H1 (cell line): Measurements from ENCODE around the gene COL5A2. TPM values are rescaled to one million over a fixed set of nuclear protein-coding genes. Genes with fewer than 3 reads are reported as not detected.

ENCODE experiments used
- CTCF ChIA-PET: fragments of 300-600 bp; sonication (Branson Sonifier 250); formaldehyde crosslinking; loops from one replicate; lab custom pipeline; 2021; ENCODE audit not compliant: partially characterized antibody; lab: Charles Lee
- POLR2A ChIA-PET: fragments of 300-600 bp; sonication (Branson Sonifier 250); formaldehyde crosslinking; loops from one replicate; lab custom pipeline; 2021; ENCODE audit warnings: inconsistent platforms; ENCODE audit not compliant: partially characterized antibody; lab: Charles Lee
- DNase-seq, 2 experiments: peaks; one replicate each; pipeline versions ENCODE4 v3.0.0 to v3.0.0-alpha.2; 2010 to 2022; ENCODE audit warnings: low spot score in 2 of 2, low read depth in 1 of 2, mixed read lengths in 1 of 2
- FAIRE-seq: peaks from 2 replicates; lab custom pipeline; 2011; peaks lifted over from hg19 to GRCh38; lab: Jason Lieb, UNC
- H2AFZ ChIP-seq: 2 replicates; pipeline ENCODE4 v1.8.1; 2012; ENCODE audit warnings: low read length, inconsistent platforms
- H2AK5ac ChIP-seq: 2 replicates; pipeline ENCODE4 v1.6.1; 2013; ENCODE audit warnings: low read depth, low read length
- H2BK120ac ChIP-seq: replicated peaks from 2 replicates; pipeline ENCODE3; 2013; ENCODE audit warnings: low read depth, low read length, inconsistent platforms
- H2BK12ac ChIP-seq: 2 replicates; pipeline ENCODE4 v1.6.1; 2013; ENCODE audit warnings: low read depth, low read length
- H2BK15ac ChIP-seq: 2 replicates; pipeline ENCODE4 v1.6.1; 2013; ENCODE audit warnings: low read length
- H2BK20ac ChIP-seq: 2 replicates; pipeline ENCODE4 v1.6.1; 2013; ENCODE audit warnings: low read length
- H2BK5ac ChIP-seq: 2 replicates; pipeline ENCODE4 v1.6.1; 2013; ENCODE audit warnings: low read depth, low read length
- H3K14ac ChIP-seq: 2 replicates; pipeline ENCODE4 v1.6.1; 2013; ENCODE audit warnings: inconsistent platforms; ENCODE audit not compliant: insufficient read length
- H3K18ac ChIP-seq: 2 replicates; pipeline ENCODE4 v1.6.1; 2013; ENCODE audit warnings: low read length; ENCODE audit errors: extremely low read depth
- H3K23ac ChIP-seq: 2 replicates; pipeline ENCODE4 v1.6.1; 2013; ENCODE audit warnings: inconsistent platforms; ENCODE audit not compliant: insufficient read length
- H3K23me2 ChIP-seq: 2 replicates; pipeline ENCODE4 v1.6.1; 2013; ENCODE audit warnings: low read depth, low read length
- H3K27ac ChIP-seq: 2 replicates; pipeline ENCODE4 v1.6.1; 2011; ENCODE audit warnings: low read depth, low read length, inconsistent platforms
- H3K27me3 ChIP-seq, 4 experiments: replicated peaks in 1 of 4; 1 replicate in 1 of 4; 2 replicates in 3 of 4; pipeline versions ENCODE4 v1.6.1 to v1.8.1; 2011 to 2013; ENCODE audit warnings: low read length in 3 of 4, mild to moderate bottlenecking in 3 of 4, inconsistent platforms in 2 of 4, mixed read lengths in 2 of 4, moderate library complexity in 1 of 4; ENCODE audit not compliant: control insufficient read depth in 3 of 4, insufficient read depth in 3 of 4; ENCODE audit errors: extremely low read depth in 1 of 4
- H3K36me3 ChIP-seq, 4 experiments: 2 replicates each; pipeline versions ENCODE4 v1.6.1 to v1.8.1; 2011 to 2013; ENCODE audit warnings: mild to moderate bottlenecking in 4 of 4, low read length in 3 of 4, moderate library complexity in 2 of 4, control low read depth in 1 of 4, inconsistent platforms in 1 of 4; ENCODE audit not compliant: insufficient read depth in 4 of 4, control insufficient read depth in 2 of 4
- H3K4ac ChIP-seq: replicated peaks from 2 replicates; pipeline ENCODE3; 2013; ENCODE audit warnings: low read length, low read depth, mixed read lengths, inconsistent platforms; ENCODE audit not compliant: insufficient read length
- H3K4me1 ChIP-seq, 4 experiments: replicated peaks in 1 of 4; 1 replicate in 1 of 4; 2 replicates in 3 of 4; pipeline versions ENCODE4 v1.6.1 to v1.8.1; 2011 to 2013; ENCODE audit warnings: low read length in 3 of 4, inconsistent platforms in 2 of 4, mixed read lengths in 1 of 4; ENCODE audit not compliant: insufficient read depth in 4 of 4, control insufficient read depth in 3 of 4
- H3K4me2 ChIP-seq, 2 experiments: 2 replicates each; pipeline versions ENCODE4 v1.6.1 to v1.8.1; 2011 to 2013; ENCODE audit warnings: low read depth in 2 of 2, low read length in 2 of 2, control low read depth in 1 of 2, inconsistent platforms in 1 of 2, mild to moderate bottlenecking in 1 of 2; ENCODE audit not compliant: insufficient read depth in 1 of 2
- H3K4me3 ChIP-seq, 4 experiments: fragments of 200-600, 300-600 bp in 1 of 4; sonication (generic), shearing (Covaris generic), sonication (Bioruptor Twin) in 1 of 4; 2 replicates each; pipeline versions ENCODE4 v1.5.1 to v1.8.1; 2011 to 2016; ENCODE audit warnings: low read length in 4 of 4, low read depth in 3 of 4, control low read depth in 2 of 4, inconsistent platforms in 2 of 4, mild to moderate bottlenecking in 2 of 4, mixed read lengths in 1 of 4, moderate library complexity in 1 of 4; ENCODE audit not compliant: insufficient read depth in 2 of 4; ENCODE audit errors: extremely low read depth in 1 of 4
- H3K56ac ChIP-seq: replicated peaks from 2 replicates; pipeline ENCODE3; 2013; ENCODE audit warnings: low read depth, mild to moderate bottlenecking, mixed read lengths, low read length, inconsistent platforms; ENCODE audit not compliant: insufficient read length
- H3K79me1 ChIP-seq: 2 replicates; pipeline ENCODE4 v1.6.1; 2013; ENCODE audit warnings: low read depth, low read length, control low read depth
- H3K79me2 ChIP-seq, 2 experiments: 2 replicates each; pipeline versions ENCODE4 v1.6.1 to v1.8.1; 2012 to 2013; ENCODE audit warnings: low read length in 2 of 2, mild to moderate bottlenecking in 2 of 2, inconsistent platforms in 1 of 2; ENCODE audit not compliant: insufficient read depth in 2 of 2, control insufficient read depth in 1 of 2
- H3K9ac ChIP-seq, 4 experiments: replicated peaks in 1 of 4; 1 replicate in 1 of 4; 2 replicates in 3 of 4; pipeline versions ENCODE4 v1.6.1 to v1.8.1; 2011 to 2013; ENCODE audit warnings: low read depth in 3 of 4, low read length in 3 of 4, control low read depth in 2 of 4, mild to moderate bottlenecking in 2 of 4, moderate library complexity in 2 of 4, inconsistent platforms in 1 of 4; ENCODE audit errors: extremely low read depth in 1 of 4
- H3K9me3 ChIP-seq, 2 experiments: 2 replicates each; pipeline versions ENCODE4 v1.6.1 to v1.8.1; 2012 to 2013; ENCODE audit warnings: mild to moderate bottlenecking in 2 of 2, moderate library complexity in 2 of 2, control low read depth in 1 of 2, inconsistent platforms in 1 of 2, low read depth in 1 of 2, low read length in 1 of 2, mixed read lengths in 1 of 2; ENCODE audit not compliant: insufficient read depth in 2 of 2
- H4K20me1 ChIP-seq, 2 experiments: replicated peaks in 1 of 2; 2 replicates each; pipeline versions ENCODE3 to v1.8.1; 2011 to 2013; ENCODE audit warnings: inconsistent platforms in 2 of 2, low read length in 2 of 2, mild to moderate bottlenecking in 1 of 2; ENCODE audit not compliant: insufficient read depth in 2 of 2, control insufficient read depth in 1 of 2
- H4K5ac ChIP-seq: 2 replicates; pipeline ENCODE4 v1.6.1; 2013; ENCODE audit warnings: low read length, low read depth, mixed read lengths, inconsistent platforms; ENCODE audit not compliant: insufficient read length
- H4K8ac ChIP-seq: 2 replicates; pipeline ENCODE4 v1.8.0; 2013; ENCODE audit warnings: mild to moderate bottlenecking, moderate library complexity, low read length, inconsistent platforms; ENCODE audit not compliant: insufficient read depth; ENCODE audit errors: extremely low read depth
- H4K91ac ChIP-seq: replicated peaks from 2 replicates; pipeline ENCODE3; 2013; ENCODE audit warnings: low read length, mixed read lengths, inconsistent platforms; ENCODE audit not compliant: insufficient read length
- POU5F1 ChIP-seq: IDR thresholded peaks from 2 replicates; pipeline ENCODE4 v1.6.1; 2011; ENCODE audit warnings: low read depth, mild to moderate bottlenecking, low read length, moderate library complexity
- SAP30 ChIP-seq: fragments of 300-600 bp; sonication (generic); IDR thresholded peaks from 2 replicates; pipeline ENCODE4 v1.7.1; 2012; ENCODE audit warnings: low read length, moderate library complexity, mild to moderate bottlenecking, inconsistent platforms; ENCODE audit not compliant: insufficient read depth, insufficient replicate concordance
- SIN3A ChIP-seq, 2 experiments: IDR thresholded peaks in 1 of 2; conservative IDR thresholded peaks in 1 of 2; 2 replicates each; pipeline ENCODE4 v1.6.1; 2011 to 2012; ENCODE audit warnings: low read length in 2 of 2, improper control_type of control experiment in 1 of 2, low read depth in 1 of 2, mild to moderate bottlenecking in 1 of 2
- SRF ChIP-seq: IDR thresholded peaks from 2 replicates; pipeline ENCODE4 v1.6.1; 2011; ENCODE audit warnings: mild to moderate bottlenecking, low read depth, low read length, moderate library complexity
- TAF7 ChIP-seq: optimal IDR thresholded peaks from 2 replicates; pipeline ENCODE3; 2011; ENCODE audit warnings: low read depth, mild to moderate bottlenecking, inconsistent platforms, low read length, moderate library complexity, borderline replicate concordance
- polyA plus RNA-seq, 7 experiments: library from polyadenylated mRNA; depleted of rRNA in 3 of 7; stranded (reverse) in 5 of 7; unstranded in 2 of 7; fragments of >200 nt in 5 of 7; fragments of 200-250 nt in 2 of 7; gene quantifications; 1 replicate in 5 of 7; 2 replicates in 1 of 7; 4 replicates in 1 of 7; pipeline versions ENCODE4 v1.2.1 to v1.2.3, GENCODE V29; 2011 to 2013; ENCODE audit warnings: missing spikeins in 2 of 7, mixed read lengths in 2 of 7
- total RNA-seq: library from RNA; stranded (reverse); fragmentation: NEBNext Ultra II Directional; extraction: Animal tissue kit (Norgen Biotek cat#: 25700); gene quantifications from 2 replicates; pipeline ENCODE4 v1.2.1, GENCODE V29; 2021

COL5A2 gene
- total and polyA plus RNA-seq, 2 of the 8 experiments (the other 6 are each of a cell fraction or from before 2014, with no cell fraction given): 4.7 to 24.2 TPM

- H3K4me3 ChIP-seq: no peak overlapping the region
- H2AFZ ChIP-seq: no peak overlapping the region
- no peak overlapping the region for H4K91ac ChIP-seq
- DNase-seq (no peak), FAIRE-seq (no peak)
- POLR2A ChIA-PET: no interaction called here
- H2BK5ac ChIP-seq: no peak overlapping the region
- no peak overlapping the region for H4K5ac ChIP-seq
- H2BK15ac ChIP-seq: no peak overlapping the region
- H2AK5ac ChIP-seq: no peak overlapping the region
- TF ChIP-seq SAP30 (no peak), SIN3A (conservative IDR thresholded peaks at IDR 0.05 in 1 of 2, IDR thresholded peaks at IDR 0.05 in 1 of 2; ENCODE audit: low read depth in 1 of 2, low read length in 2 of 2) (no peak), SRF (no peak), TAF7 (no peak), POU5F1 (no peak)
- no peak overlapping the region for H2BK20ac ChIP-seq
- H4K20me1 ChIP-seq: no peaks in the 10 kb centered on the region
- no peak overlapping the region for H3K9ac ChIP-seq
- H3K9me3 ChIP-seq: no peaks in the 10 kb centered on the region
- H3K27ac ChIP-seq: no peak overlapping the region
- H3K79me2 ChIP-seq: no peaks in the 10 kb centered on the region
- no peaks in the 10 kb centered on the region for H3K36me3 ChIP-seq
- CTCF ChIA-PET: interaction anchor here (1.6 kb wide), 1 partner anchor 10 kb away, joined by 4 read pairs; no protein-coding TSS in a partner anchor
- H3K14ac ChIP-seq: no peak overlapping the region
- H3K23ac ChIP-seq: no peak overlapping the region
- H3K18ac ChIP-seq: no peak overlapping the region
- H2BK120ac ChIP-seq: no peak overlapping the region
- H3K27me3 ChIP-seq: no peaks in the 10 kb centered on the region
- H3K23me2 ChIP-seq: no peaks in the 10 kb centered on the region
- no peaks in the 10 kb centered on the region for H3K4me1 ChIP-seq
- no peak overlapping the region for H3K4ac ChIP-seq
- H3K4me2 ChIP-seq: no peak overlapping the region
- H4K8ac ChIP-seq: no peak overlapping the region
- H3K79me1 ChIP-seq: no peaks in the 10 kb centered on the region
- H2BK12ac ChIP-seq: no peak overlapping the region
- no peak overlapping the region for H3K56ac ChIP-seq
Observed at GRCh38 chr2:189066037-189066436, 113.5 kb downstream of the COL5A2 start.
